Measurements from ENCODE around the gene C12orf57. TPM values are rescaled to one million over a fixed set of nuclear protein-coding genes. Genes with fewer than 3 reads are reported as not detected.

Gene C12orf57
- total and polyA plus RNA-seq, 9 of the 15 experiments (the other 6 are each of a cell fraction or from before 2014, with no cell fraction given): 26.7 to 191 (median 107) TPM

GRCh38 chr12:6937481-6938352, 6.1 kb upstream of the C12orf57 start (continued):
- TF ChIP-seq USF1 (CRISPR knock-in tag; IDR thresholded peaks at IDR 0.05) (peak; percentile 33; the same call in 1 of the 2 replicates), ZNF707 (CRISPR knock-in tag; conservative IDR thresholded peaks at IDR 0.05) (no peak), CHD4 (IDR thresholded peaks at IDR 0.05; ENCODE audit: insufficient read depth, insufficient replicate concordance, low read depth, low read length, poor library complexity, severe bottlenecking) (no peak), SIN3B (IDR thresholded peaks at IDR 0.05; ENCODE audit: low read depth) (peak; percentile 70; the same call in 1 of the 2 replicates), STAT6 (CRISPR knock-in tag; IDR thresholded peaks at IDR 0.05) (no peak), E2F5 (CRISPR knock-in tag; IDR thresholded peaks at IDR 0.05) (peak; percentile 68; the same call in 1 of the 2 replicates), LCOR (CRISPR knock-in tag; IDR thresholded peaks at IDR 0.05) (peak; percentile 36; the same call in 1 of the 2 replicates), CSDE1 (IDR thresholded peaks at IDR 0.05) (peak in 1 of 2 experiments; percentile 51; a peak in 1 of 4 replicates), TCF7 (IDR thresholded peaks at IDR 0.05; ENCODE audit: borderline replicate concordance) (no peak), MYC (IDR thresholded peaks at IDR 0.05; ENCODE audit: low read depth, low read length) (peak; percentile 86), MYC (CRISPR knock-in tag; IDR thresholded peaks at IDR 0.05; ENCODE audit: borderline replicate concordance, low read depth) (peak; percentile 75; the same call in 1 of the 2 replicates), RERE (CRISPR knock-in tag; IDR thresholded peaks at IDR 0.05; ENCODE audit: borderline replicate concordance) (no peak), POLR2H (tag; IDR thresholded peaks at IDR 0.05; ENCODE audit: low read depth) (peak; percentile 64), MAFG (tag; conservative IDR thresholded peaks at IDR 0.05) (no peak), ZNF311 (CRISPR knock-in tag; IDR thresholded peaks at IDR 0.05) (no peak), ZNF57 (CRISPR knock-in tag; IDR thresholded peaks at IDR 0.05) (no peak; the same call in 1 of the 2 replicates)
